GM21526 (cell line): ENCODE measurements around the gene RNH1.

Source experiments
- ATAC-seq: cut with Tn5 transposase; IDR thresholded peaks from one replicate; pipeline ENCODE4 v1.9.1; 2021; ENCODE audit warnings: moderate library complexity; ENCODE audit not compliant: unreplicated experiment, low FRiP score

RNH1 gene

GRCh38 chr11:460331-461199, 46.5 kb downstream of the RNH1 start:
- ATAC-seq = no peak

GRCh38 chr11:459511-460220, 47.4 kb downstream of the RNH1 start:
- no peak for ATAC-seq

GRCh38 chr11:457111-457760, 49.8 kb downstream of the RNH1 start:
- ATAC-seq = no peak

- ATAC-seq = no peak
Observed at GRCh38 chr11:456533-456932, 50.5 kb downstream of the RNH1 start.

GRCh38 chr11:455566-456147, 51.4 kb downstream of the RNH1 start:
- ATAC-seq = no peak

- no peak for ATAC-seq
Observed at GRCh38 chr11:454801-455565, 52.1 kb downstream of the RNH1 start.

- ATAC-seq = no peak
Observed at GRCh38 chr11:454043-454442, 53.0 kb downstream of the RNH1 start.

GRCh38 chr11:453564-453963, 53.5 kb downstream of the RNH1 start:
- ATAC-seq = no peak

GRCh38 chr11:452916-453527, 54.0 kb downstream of the RNH1 start:
- ATAC-seq = no peak

- ATAC-seq = no peak
Observed at GRCh38 chr11:452203-452744, 54.8 kb downstream of the RNH1 start.

- no peak for ATAC-seq
Observed at GRCh38 chr11:451738-452137, 55.3 kb downstream of the RNH1 start.

- ATAC-seq = no peak
Observed at GRCh38 chr11:450809-451451, 56.1 kb downstream of the RNH1 start.

GRCh38 chr11:449889-450808, 56.9 kb downstream of the RNH1 start, which contains the start of gene PTDSS2:
PTDSS2 (plus strand) TSS chr11:450279; CDS start chr11:450456, 177 bp downstream.
- ATAC-seq = peak; percentile 68

- peak; percentile 44 for ATAC-seq
Observed at GRCh38 chr11:447923-448731, 58.9 kb downstream of the RNH1 start.

GRCh38 chr11:446891-447290, 60.2 kb downstream of the RNH1 start:
- no peak for ATAC-seq

GRCh38 chr11:445765-446588, 61.1 kb downstream of the RNH1 start:
- no peak for ATAC-seq
